HG03097 (cell line): Measurements from ENCODE around the gene ZNF292.
"Not testable (repeated sequence)": the region's sequence is repeated elsewhere in the genome, so short reads cannot be mapped to it uniquely, and the experiment has no call there.

ENCODE experiments used
- ATAC-seq: cut with Tn5 transposase; IDR thresholded peaks from one replicate; pipeline ENCODE4 v1.9.1; 2021; ENCODE audit not compliant: unreplicated experiment, low FRiP score

Gene ZNF292

GRCh38 chr6:87154993-87155841, at the start of gene ZNF292:
Gene ZNF292, plus strand, starts transcription at chr6:87155565. Its CDS starts 27 bp downstream, at chr6:87155592.
- peak; percentile 71 for ATAC-seq

GRCh38 chr6:87105823-87106222, 49.5 kb upstream of the ZNF292 start:
- ATAC-seq, result no peak

- ATAC-seq, result no peak
Observed at GRCh38 chr6:87110636-87111035, 44.7 kb upstream of the ZNF292 start.

- no peak for ATAC-seq
Observed at GRCh38 chr6:87115402-87116135, 39.8 kb upstream of the ZNF292 start.

- no peak for ATAC-seq
Observed at GRCh38 chr6:87116922-87117321, 38.4 kb upstream of the ZNF292 start.

- no peak for ATAC-seq
Observed at GRCh38 chr6:87118054-87118453, 37.3 kb upstream of the ZNF292 start.

- ATAC-seq, result no peak
Observed at GRCh38 chr6:87122477-87122876, 32.9 kb upstream of the ZNF292 start.

GRCh38 chr6:87124074-87124473, 31.3 kb upstream of the ZNF292 start:
- ATAC-seq, result no peak

- ATAC-seq, result no peak
Observed at GRCh38 chr6:87126501-87126900, 28.9 kb upstream of the ZNF292 start.

- ATAC-seq, result no peak
Observed at GRCh38 chr6:87127737-87128136, 27.6 kb upstream of the ZNF292 start.

GRCh38 chr6:87136963-87137362, 18.4 kb upstream of the ZNF292 start:
- ATAC-seq, result no peak

GRCh38 chr6:87139236-87139635, 16.1 kb upstream of the ZNF292 start:
- peak; percentile 63 for ATAC-seq

- ATAC-seq, result not testable (repeated sequence)
Observed at GRCh38 chr6:87139927-87140326, 15.4 kb upstream of the ZNF292 start.

- no peak for ATAC-seq
Observed at GRCh38 chr6:87146363-87146762, 9.0 kb upstream of the ZNF292 start.

GRCh38 chr6:87150406-87150805, 5.0 kb upstream of the ZNF292 start:
- ATAC-seq, result no peak

- ATAC-seq, result no peak
Observed at GRCh38 chr6:87151471-87151780, 3.9 kb upstream of the ZNF292 start.

GRCh38 chr6:87151781-87152525, 3.4 kb upstream of the ZNF292 start:
- ATAC-seq, result peak; percentile 28

GRCh38 chr6:87152526-87152955, 2.8 kb upstream of the ZNF292 start:
- no peak for ATAC-seq

GRCh38 chr6:87154641-87154992, 748 bp upstream of the ZNF292 start:
- ATAC-seq, result no peak

- ATAC-seq, result peak; percentile 1
Observed at GRCh38 chr6:87155842-87156815, 764 bp downstream of the ZNF292 start.
